Smooth muscle cell (in vitro differentiated cells): ENCODE data around the gene HDHD3. TPM values are rescaled to one million over a fixed set of nuclear protein-coding genes. Genes with fewer than 3 reads are reported as not detected.

Experiments used
- DNase-seq: peaks from one replicate; lab custom pipeline; 2025; ENCODE audit not compliant: unreplicated experiment; lab: John Stamatoyannopoulos, UW
- H2AFZ ChIP-seq: fragments of 200-600 bp; sonication (generic); 2 replicates; pipeline ENCODE4 v1.6.0; 2016; ENCODE audit warnings: antibody characterized with exemption, low read depth, mild to moderate bottlenecking
- H3F3A ChIP-seq: fragments of 200-600 bp; sonication (generic); 2 replicates; pipeline ENCODE4 v1.6.0; 2017; ENCODE audit warnings: antibody characterized with exemption, low read depth
- H3K27ac ChIP-seq: fragments of 200-600 bp; sonication (generic); 2 replicates; pipeline ENCODE4 v1.5.1; 2016; ENCODE audit warnings: low read depth, mild to moderate bottlenecking
- H3K27me3 ChIP-seq: fragments of 200-600 bp; sonication (generic); 2 replicates; pipeline ENCODE4 v1.6.1; 2016; ENCODE audit warnings: low read depth, mild to moderate bottlenecking
- H3K36me3 ChIP-seq: fragments of 200-600 bp; sonication (generic); 2 replicates; pipeline ENCODE4 v1.5.1; 2016; ENCODE audit warnings: low read depth
- H3K4me1 ChIP-seq: fragments of 200-600 bp; sonication (generic); 2 replicates; pipeline ENCODE4 v1.5.1; 2016; ENCODE audit warnings: low read depth
- H3K4me2 ChIP-seq: fragments of 200-600 bp; sonication (generic); 2 replicates; pipeline ENCODE4 v1.6.0; 2016; ENCODE audit warnings: mild to moderate bottlenecking
- H3K4me3 ChIP-seq: fragments of 200-600 bp; sonication (generic); 2 replicates; pipeline ENCODE4 v1.5.1; 2016; ENCODE audit warnings: mild to moderate bottlenecking
- H3K79me2 ChIP-seq: fragments of 200-600 bp; sonication (generic); 2 replicates; pipeline ENCODE4 v1.6.0; 2016; ENCODE audit warnings: low read depth, mild to moderate bottlenecking
- H3K9ac ChIP-seq: fragments of 200-600 bp; sonication (generic); 2 replicates; pipeline ENCODE4 v1.6.0; 2016; ENCODE audit warnings: low read depth
- H3K9me3 ChIP-seq: fragments of 200-600 bp; sonication (generic); replicated peaks from 2 replicates; pipeline ENCODE4 v1.5.1; 2016; ENCODE audit warnings: low read depth
- H4K20me1 ChIP-seq: fragments of 200-600 bp; sonication (generic); 2 replicates; pipeline ENCODE4 v1.6.0; 2016; ENCODE audit warnings: low read depth
- CTCF ChIP-seq: fragments of 200-600 bp; sonication (generic); IDR thresholded peaks from 2 replicates; pipeline ENCODE4 v1.5.1; 2017; ENCODE audit warnings: borderline replicate concordance, mild to moderate bottlenecking, antibody characterized with exemption; ENCODE audit not compliant: insufficient read depth, poor library complexity, severe bottlenecking
- WGBS: methylation state at CpG from one replicate; pipeline ENCODE4 v1.1.7; 2016; ENCODE audit warnings: low lambda C conversion rate; 5-methylcytosine and 5-hydroxymethylcytosine counted together
- polyA plus RNA-seq: library from polyadenylated mRNA; unstranded; fragments of >200 nt; fragmentation: Nextera tagmentation; extraction: Ambion mirVana; gene quantifications from 2 replicates; pipeline ENCODE4 v1.2.1, GENCODE V29; 2016
- total RNA-seq: library from RNA; depleted of rRNA; stranded (reverse); fragments of >200 nt; gene quantifications from 2 replicates; pipeline ENCODE4 v1.2.3, GENCODE V29; 2014

The HDHD3 gene
- total and polyA plus RNA-seq, 2 experiments from 2014 or later: 2.9 to 12.5 TPM

- Histone ChIP-seq H3K79me2 (peaks cover 10% of the 10 kb centered on the region), H3K4me3 (no peak overlapping the region), H3K27me3 (no peaks in the 10 kb centered on the region), H3K9me3 (no peaks in the 10 kb centered on the region), H3K4me2 (peak overlapping the region; percentile 71), H3K27ac (peak overlapping the region; percentile 69), H4K20me1 (peaks cover 30% of the 10 kb centered on the region), H3K4me1 (peaks cover 19% of the 10 kb centered on the region), H3K36me3 (no peaks in the 10 kb centered on the region), H2AFZ (no peak overlapping the region), H3K9ac (no peak overlapping the region), H3F3A (peaks cover 8% of the 10 kb centered on the region)
- WGBS: 29% methylated on average over 5 of the region's 5 CpGs
- no peak for TF ChIP-seq CTCF
- DNase-seq: no peak
These were observed 22.0 kb upstream of the HDHD3 start for GRCh38 chr9:113398796-113399195.

DNA sequence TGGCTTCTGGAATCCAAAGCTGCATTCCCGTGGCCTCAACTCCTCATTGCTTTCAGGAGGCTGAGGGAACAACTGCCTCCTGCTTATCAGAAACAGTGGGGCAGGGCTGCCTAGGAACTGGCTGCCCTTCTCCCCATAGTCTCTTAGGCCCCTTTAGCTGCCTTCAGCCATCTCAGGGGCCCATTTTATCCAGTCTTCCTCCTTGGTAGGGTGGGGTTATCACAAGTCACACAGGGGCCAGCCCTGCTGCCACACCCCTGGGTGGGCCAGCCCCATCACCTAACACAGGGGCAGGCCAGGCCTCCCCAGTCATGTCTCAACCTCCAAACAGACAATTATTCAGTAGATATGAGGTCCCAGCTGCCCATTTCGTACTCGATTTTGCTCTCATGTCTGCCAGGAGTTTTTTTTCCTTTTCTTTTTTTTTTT is 20.4 kb upstream of the HDHD3 start:
- H3K79me2 ChIP-seq: peaks cover 10% of the 10 kb centered on the region

GRCh38 chr9:113395000-113395861 is 18.4 kb upstream of the HDHD3 start:
- TF ChIP-seq CTCF: no peak
- peaks cover 9% of the 10 kb centered on the region for H3K79me2 ChIP-seq
- no peak overlapping the region for H3K4me2 ChIP-seq
- no peak overlapping the region for H3K4me3 ChIP-seq
- DNase-seq: no peak
- H3K4me1 ChIP-seq: peaks cover 17% of the 10 kb centered on the region
- H3K36me3 ChIP-seq: no peaks in the 10 kb centered on the region
- H3K9ac ChIP-seq: no peak overlapping the region
- 98% methylated on average over 9 of the region's 9 CpGs for WGBS
- H3K27me3 ChIP-seq: no peaks in the 10 kb centered on the region
- peaks cover 30% of the 10 kb centered on the region for H4K20me1 ChIP-seq
- H3F3A ChIP-seq: peaks cover 5% of the 10 kb centered on the region
- H2AFZ ChIP-seq: no peak overlapping the region
- no peak overlapping the region for H3K27ac ChIP-seq
- no peaks in the 10 kb centered on the region for H3K9me3 ChIP-seq

More for the DNA sequence above, 20.4 kb upstream of the HDHD3 start:
- Histone ChIP-seq H4K20me1 (peaks cover 30% of the 10 kb centered on the region), H2AFZ (no peak overlapping the region), H3K36me3 (no peaks in the 10 kb centered on the region), H3F3A (peaks cover 8% of the 10 kb centered on the region), H3K4me1 (peaks cover 19% of the 10 kb centered on the region), H3K27me3 (no peaks in the 10 kb centered on the region), H3K27ac (no peak overlapping the region), H3K9me3 (no peaks in the 10 kb centered on the region), H3K4me3 (no peak overlapping the region), H3K4me2 (no peak overlapping the region), H3K9ac (no peak overlapping the region)
- no peak for TF ChIP-seq CTCF
- WGBS: 88% methylated on average over 3 of the region's 3 CpGs
- no peak for DNase-seq

GRCh38 chr9:113393281-113393680 is 16.5 kb upstream of the HDHD3 start:
- Histone ChIP-seq H2AFZ (no peak overlapping the region), H3K4me1 (peaks cover 6% of the 10 kb centered on the region), H3K27ac (no peak overlapping the region), H3K27me3 (no peaks in the 10 kb centered on the region), H3K9ac (no peak overlapping the region), H3K4me2 (no peak overlapping the region), H3F3A (no peaks in the 10 kb centered on the region), H3K79me2 (peaks cover 5% of the 10 kb centered on the region), H3K9me3 (no peaks in the 10 kb centered on the region), H4K20me1 (peaks cover 19% of the 10 kb centered on the region), H3K36me3 (no peaks in the 10 kb centered on the region), H3K4me3 (no peak overlapping the region)
- DNase-seq: no peak
- WGBS: 98% methylated on average over 7 of the region's 7 CpGs
- no peak for TF ChIP-seq CTCF
